Neural progenitor cell (in vitro differentiated cells): ENCODE results near the gene KIF26B. TPM values are rescaled to one million over a fixed set of nuclear protein-coding genes. Genes with fewer than 3 reads are reported as not detected.
A peak's percentile ranks its signal among the peaks of the same experiment; 100 is the strongest.

Source experiments
- DNase-seq: peaks from one replicate; pipeline ENCODE4 v3.0.0-alpha.2; 2016; ENCODE audit warnings: low spot score
- H2AFZ ChIP-seq: fragments of 200-600 bp; sonication (generic); replicated peaks from 2 replicates; pipeline ENCODE4 v1.6.1; 2016; ENCODE audit warnings: antibody characterized with exemption
- H3F3A ChIP-seq: fragments of 200-600 bp; sonication (generic); 2 replicates; pipeline ENCODE4 v1.6.1; 2016; ENCODE audit warnings: antibody characterized with exemption, low read depth
- H3K27ac ChIP-seq: fragments of 200-600 bp; sonication (generic); 2 replicates; pipeline ENCODE4 v1.5.1; 2016; ENCODE audit warnings: mild to moderate bottlenecking
- H3K27me3 ChIP-seq: fragments of 200-600 bp; sonication (generic); 2 replicates; pipeline ENCODE4 v1.6.1; 2016; ENCODE audit warnings: mild to moderate bottlenecking, moderate library complexity
- H3K36me3 ChIP-seq: fragments of 200-600 bp; sonication (generic); 2 replicates; pipeline ENCODE4 v1.5.1; 2016
- H3K4me1 ChIP-seq: fragments of 200-600 bp; sonication (generic); 2 replicates; pipeline ENCODE4 v1.6.1; 2016; ENCODE audit warnings: mixed run types
- H3K4me2 ChIP-seq: fragments of 200-600 bp; sonication (generic); 2 replicates; pipeline ENCODE4 v1.6.1; 2016
- H3K4me3 ChIP-seq: fragments of 200-600 bp; sonication (generic); 2 replicates; pipeline ENCODE4 v1.5.1; 2016
- H3K79me2 ChIP-seq: fragments of 200-600 bp; sonication (generic); 2 replicates; pipeline ENCODE4 v1.6.1; 2016; ENCODE audit warnings: low read depth
- H3K9ac ChIP-seq: fragments of 200-600 bp; sonication (generic); 2 replicates; pipeline ENCODE4 v1.6.1; 2016
- H3K9me3 ChIP-seq: fragments of 200-600 bp; sonication (generic); 2 replicates; pipeline ENCODE4 v1.5.1; 2016; ENCODE audit warnings: low read depth
- H4K20me1 ChIP-seq: fragments of 200-600 bp; sonication (generic); 2 replicates; pipeline ENCODE4 v1.6.1; 2016; ENCODE audit warnings: low read depth
- H3K27ac Mint-ChIP-seq: 3 replicates; pipeline ENCODE4 v1.8.0; 2021; ENCODE audit warnings: mixed read lengths
- H3K27me3 Mint-ChIP-seq: 2 replicates; pipeline ENCODE4 v1.8.0; 2022; ENCODE audit warnings: low read depth, mild to moderate bottlenecking, inconsistent platforms, moderate library complexity, mixed read lengths; ENCODE audit not compliant: insufficient read depth
- H3K36me3 Mint-ChIP-seq: 3 replicates; pipeline ENCODE4 v1.8.0; 2021; ENCODE audit warnings: mixed read lengths
- H3K4me1 Mint-ChIP-seq: 3 replicates; pipeline ENCODE4 v1.8.0; 2021; ENCODE audit warnings: mixed read lengths
- H3K4me3 Mint-ChIP-seq: 3 replicates; pipeline ENCODE4 v1.8.0; 2021; ENCODE audit warnings: mild to moderate bottlenecking, moderate library complexity, mixed read lengths
- H3K9me3 Mint-ChIP-seq: 3 replicates; pipeline ENCODE4 v1.8.0; 2020; ENCODE audit warnings: mixed read lengths
- CTCF ChIP-seq: fragments of 200-600 bp; sonication (generic); IDR thresholded peaks from 2 replicates; pipeline ENCODE4 v1.5.1; 2017; ENCODE audit warnings: antibody characterized with exemption, mild to moderate bottlenecking
- EZH2 ChIP-seq: fragments of 200-600 bp; sonication (generic); IDR thresholded peaks from 2 replicates; pipeline ENCODE4 v1.6.1; 2017; ENCODE audit warnings: antibody characterized with exemption, mild to moderate bottlenecking, moderate library complexity
- EZH2phosphoT487 ChIP-seq: fragments of 200-600 bp; sonication (generic); IDR thresholded peaks from 2 replicates; pipeline ENCODE4 v1.6.1; 2017; ENCODE audit warnings: antibody characterized with exemption
- total RNA-seq: library from RNA; depleted of rRNA; stranded (reverse); fragments of >200 nt; gene quantifications from 2 replicates; pipeline ENCODE4 v1.2.3, GENCODE V29; 2015; ENCODE audit warnings: low replicate concordance

KIF26B gene
- total RNA-seq, 1 donor from 2014 or later, result 0.47 TPM

GRCh38 chr1:245516284-245516759 is 361.5 kb downstream of the KIF26B start:
- Mint-ChIP-seq H3K36me3 (peaks cover 1% of the 10 kb centered on the region), H3K27me3 (peaks cover 2% of the 10 kb centered on the region), H3K9me3 (peaks cover under 1% of the 10 kb centered on the region), H3K27ac (no peak overlapping the region), H3K4me1 (peaks cover 19% of the 10 kb centered on the region), H3K4me3 (no peak overlapping the region)
- no peaks in the 10 kb centered on the region for H3K36me3 ChIP-seq
- H3K27me3 ChIP-seq, result no peaks in the 10 kb centered on the region
- H3K9ac ChIP-seq, result no peak overlapping the region
- no peak overlapping the region for H3K27ac ChIP-seq
- no peak for TF ChIP-seq EZH2
- TF ChIP-seq EZH2phosphoT487, result no peak
- TF ChIP-seq CTCF, result peak; percentile 40
- no peaks in the 10 kb centered on the region for H3K79me2 ChIP-seq
- H3F3A ChIP-seq, result peaks cover 5% of the 10 kb centered on the region
- no peak overlapping the region for H3K4me2 ChIP-seq
- H3K4me3 ChIP-seq, result no peak overlapping the region
- H4K20me1 ChIP-seq, result no peaks in the 10 kb centered on the region
- H3K4me1 ChIP-seq, result peaks cover 11% of the 10 kb centered on the region
- peak; percentile 36 for DNase-seq
- no peak overlapping the region for H2AFZ ChIP-seq
- no peaks in the 10 kb centered on the region for H3K9me3 ChIP-seq

GRCh38 chr1:245520611-245521010 is 365.8 kb downstream of the KIF26B start:
- no peak for DNase-seq
- Mint-ChIP-seq H3K4me3 (no peak overlapping the region), H3K27me3 (peaks cover 2% of the 10 kb centered on the region), H3K4me1 (peaks cover 8% of the 10 kb centered on the region), H3K9me3 (peaks cover 3% of the 10 kb centered on the region), H3K27ac (no peak overlapping the region), H3K36me3 (peaks cover 1% of the 10 kb centered on the region)
- no peak overlapping the region for H3K9ac ChIP-seq
- H2AFZ ChIP-seq, result no peak overlapping the region
- TF ChIP-seq CTCF (no peak), EZH2 (no peak), EZH2phosphoT487 (no peak)
- no peaks in the 10 kb centered on the region for H3F3A ChIP-seq
- no peak overlapping the region for H3K4me2 ChIP-seq
- H3K4me3 ChIP-seq, result no peak overlapping the region
- no peaks in the 10 kb centered on the region for H3K36me3 ChIP-seq
- H3K79me2 ChIP-seq, result no peaks in the 10 kb centered on the region
- no peaks in the 10 kb centered on the region for H4K20me1 ChIP-seq
- no peaks in the 10 kb centered on the region for H3K27me3 ChIP-seq
- H3K27ac ChIP-seq, result no peak overlapping the region
- H3K9me3 ChIP-seq, result no peaks in the 10 kb centered on the region
- H3K4me1 ChIP-seq, result no peaks in the 10 kb centered on the region

- H3K4me3 Mint-ChIP-seq, result no peak overlapping the region
- no peaks in the 10 kb centered on the region for H3F3A ChIP-seq
These were observed 371.4 kb downstream of the KIF26B start for GRCh38 chr1:245526141-245526540.

More at GRCh38 chr1:245526141-245526540, 371.4 kb downstream of the KIF26B start:
- no peak overlapping the region for H3K4me2 ChIP-seq
- Mint-ChIP-seq H3K27ac (no peak overlapping the region), H3K4me1 (peaks cover 21% of the 10 kb centered on the region), H3K36me3 (no peaks in the 10 kb centered on the region), H3K9me3 (peaks cover 3% of the 10 kb centered on the region), H3K27me3 (no peaks in the 10 kb centered on the region)
- H3K4me3 ChIP-seq, result no peak overlapping the region
- DNase-seq, result no peak
- H3K27ac ChIP-seq, result no peak overlapping the region
- no peaks in the 10 kb centered on the region for H3K4me1 ChIP-seq
- H2AFZ ChIP-seq, result no peak overlapping the region
- H4K20me1 ChIP-seq, result no peaks in the 10 kb centered on the region
- no peaks in the 10 kb centered on the region for H3K9me3 ChIP-seq
- TF ChIP-seq EZH2phosphoT487 (no peak), EZH2 (no peak), CTCF (no peak)
- no peaks in the 10 kb centered on the region for H3K79me2 ChIP-seq
- H3K27me3 ChIP-seq, result no peaks in the 10 kb centered on the region
- H3K36me3 ChIP-seq, result no peaks in the 10 kb centered on the region
- H3K9ac ChIP-seq, result no peak overlapping the region
